Measurements from ENCODE around the gene TGFB1I1. TPM values are rescaled to one million over a fixed set of nuclear protein-coding genes. Genes with fewer than 3 reads are reported as not detected.
A peak's percentile ranks its signal among the peaks of the same experiment; 100 is the strongest.

The TGFB1I1 gene
- total RNA-seq, 1 experiment from 2014 or later: 8.7 TPM

- ChIA-PET CTCF (interaction anchor here (0.6 to 6.0 kb wide), 6 partner anchors 8 to 1746 kb away, joined by 3 to 36 read pairs (median 3); partner anchors contain the start of genes ARMC5, HSD3B7 and ZNF843), RAD21 (ENCODE audit: low non-redundant PET in 1 of 2, low total read pairs in 2 of 2, uncharacterized antibody in 2 of 2, unreplicated experiment in 2 of 2) (no interaction called here), POLR2A (interaction anchor here (0.5 to 1.7 kb wide), 3 partner anchors 7 to 26 kb away, joined by 3 to 8 read pairs (median 5); partner anchors contain the start of gene ZNF843)
- peak; percentile 7; the same call in 1 of the 2 replicates for ATAC-seq
- no peak for DNase-seq (ENCODE audit: low read depth, low spot score)
- Histone ChIP-seq H3K4me2 (ENCODE audit: low read length) (peak overlapping the region; percentile 50), H3K36me3 (ENCODE audit: control insufficient read depth in 1 of 2, insufficient read depth in 2 of 2, low read length in 2 of 2) (no peaks in the 10 kb centered on the region), H4K20me1 (ENCODE audit: insufficient read depth) (no peaks in the 10 kb centered on the region), H3K4me1 (ENCODE audit: control insufficient read depth in 1 of 2, insufficient read depth in 2 of 2, low read length in 2 of 2) (peaks cover 29 to 45% of the 10 kb centered on the region in 2 experiments), H3K27ac (ENCODE audit: low read depth, low read length) (peak overlapping the region; percentile 30; the same call in 1 of the 2 replicates), H3K9me3 (ENCODE audit: control insufficient read depth in 1 of 2, insufficient read depth in 1 of 2, low read depth in 1 of 2, low read length in 2 of 2) (no peaks in the 10 kb centered on the region), H3K9me2 (ENCODE audit: insufficient read depth) (no peaks in the 10 kb centered on the region), H3K27me3 (ENCODE audit: insufficient read depth, low read length) (no peaks in the 10 kb centered on the region), H3K9ac (ENCODE audit: low read length) (peak overlapping the region; percentile 25), H3K79me2 (ENCODE audit: insufficient read depth, low read length) (peaks cover 23% of the 10 kb centered on the region; the same call in 1 of the 2 replicates), H3K4me3 (replicated peaks in 1 of 2; ENCODE audit: low read depth in 1 of 2, low read length in 2 of 2) (no peak overlapping the region), H2AFZ (ENCODE audit: low read depth, low read length, poor library complexity, severe bottlenecking) (no peak overlapping the region)
- peak; percentile 25; the same call in 1 of the 2 replicates for TF ChIP-seq JUND (IDR thresholded peaks at IDR 0.05)
- peak; percentile 10; the same call in 1 of the 2 replicates for TF ChIP-seq SP1 (IDR thresholded peaks at IDR 0.05; ENCODE audit: low read depth)
- TF ChIP-seq YY1 (IDR thresholded peaks at IDR 0.05; ENCODE audit: extremely low read depth, insufficient replicate concordance, low read depth, low read length): no peak
- BruUV-seq (replicated peaks): no TSS peak
- intact Hi-C loops (cut with micrococcal nuclease): loop anchor here (10.0 kb wide), 2 partner anchors 238 to 378 kb away; partner anchors contain the start of genes PYDC1, TRIM72, ZNF646 and ZNF668
Observed at GRCh38 chr16:31452631-31453106, 19.3 kb upstream of the TGFB1I1 start.

GRCh38 chr16:31453255-31454204 lies 18.4 kb upstream of the TGFB1I1 start:
- H3K27ac ChIP-seq (ENCODE audit: low read depth, low read length): peak overlapping the region; percentile 30
- BruUV-seq (replicated peaks): no TSS peak
- peak overlapping the region; percentile 50 for H3K4me2 ChIP-seq (ENCODE audit: low read length)
- CTCF ChIA-PET: interaction anchor here (1.0 to 6.0 kb wide), 3 partner anchors 7 to 20 kb away, joined by 3 to 36 read pairs (median 15); partner anchors contain the start of genes ARMC5 and ZNF843
- no peak for TF ChIP-seq MAX (IDR thresholded peaks at IDR 0.05)
- no peak for TF ChIP-seq JUND (IDR thresholded peaks at IDR 0.05)
- TF ChIP-seq POLR2AphosphoS5 (IDR thresholded peaks at IDR 0.05; ENCODE audit: low read depth, low read length): peak; percentile 37
- no peak for TF ChIP-seq ZFX (IDR thresholded peaks at IDR 0.05)
- TF ChIP-seq CBX3 (IDR thresholded peaks at IDR 0.05; ENCODE audit: low read depth): no peak
- no peak for ATAC-seq
- RAD21 ChIA-PET (ENCODE audit: low non-redundant PET in 1 of 2, low total read pairs in 2 of 2, uncharacterized antibody in 2 of 2, unreplicated experiment in 2 of 2): no interaction called here
- H3K9me2 ChIP-seq (ENCODE audit: insufficient read depth): no peaks in the 10 kb centered on the region
- H3K9ac ChIP-seq (ENCODE audit: low read length): peak overlapping the region; percentile 16; the same call in 1 of the 2 replicates
- intact Hi-C loops (cut with micrococcal nuclease): loop anchor here (10.0 kb wide), 2 partner anchors 239 to 379 kb away; partner anchors contain the start of genes PYDC1, TRIM72, ZNF646 and ZNF668
- no peak overlapping the region for H3K4me3 ChIP-seq (replicated peaks in 1 of 2; ENCODE audit: low read depth in 1 of 2, low read length in 2 of 2)
- peaks cover 30 to 54% of the 10 kb centered on the region in 2 experiments for H3K4me1 ChIP-seq (ENCODE audit: control insufficient read depth in 1 of 2, insufficient read depth in 2 of 2, low read length in 2 of 2)
- H2AFZ ChIP-seq (ENCODE audit: low read depth, low read length, poor library complexity, severe bottlenecking): no peak overlapping the region
- no peaks in the 10 kb centered on the region for H3K9me3 ChIP-seq (ENCODE audit: control insufficient read depth in 1 of 2, insufficient read depth in 1 of 2, low read depth in 1 of 2, low read length in 2 of 2)
- DNase-seq (ENCODE audit: low read depth, low spot score): no peak
- POLR2A ChIA-PET: interaction anchor here (0.5 kb wide), 1 partner anchor 25 kb away, joined by 3 read pairs; no protein-coding TSS in a partner anchor
- peaks cover 32% of the 10 kb centered on the region for H3K79me2 ChIP-seq (ENCODE audit: insufficient read depth, low read length)
- no peaks in the 10 kb centered on the region for H3K27me3 ChIP-seq (ENCODE audit: insufficient read depth, low read length)
- H4K20me1 ChIP-seq (ENCODE audit: insufficient read depth): no peaks in the 10 kb centered on the region
- no peaks in the 10 kb centered on the region for H3K36me3 ChIP-seq (ENCODE audit: control insufficient read depth in 1 of 2, insufficient read depth in 2 of 2, low read length in 2 of 2)

Data from HCT116 (cell line).